ENCODE data around the gene SYTL3. TPM values are rescaled to one million over a fixed set of nuclear protein-coding genes. Genes with fewer than 3 reads are reported as not detected.

Gene SYTL3
- total RNA-seq, 1 donor from 2014 or later: 6.0 TPM

DNA sequence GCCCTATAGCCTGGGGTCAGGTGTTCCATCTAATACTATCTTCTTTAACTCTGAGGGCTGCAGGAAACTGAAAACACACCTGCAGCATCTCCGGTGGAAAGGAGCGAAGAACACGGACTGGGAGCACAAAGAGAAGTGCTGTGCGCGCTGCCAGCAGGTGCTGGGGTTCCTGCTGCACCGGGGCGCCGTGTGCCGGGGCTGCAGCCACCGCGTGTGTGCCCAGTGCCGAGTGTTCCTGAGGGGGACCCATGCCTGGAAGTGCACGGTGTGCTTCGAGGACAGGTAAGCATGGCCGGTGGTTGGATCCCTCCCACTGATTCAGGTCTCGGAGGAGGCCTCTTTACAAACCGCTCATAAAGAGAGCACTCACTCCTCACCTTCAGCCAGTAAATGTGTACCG, 15.5 kb downstream of the SYTL3 start:
- DNase-seq: no peak
- ChIA-PET CTCF (interaction anchor here (1.0 kb wide), 1 partner anchor 26 kb away, joined by 3 read pairs; no protein-coding TSS in a partner anchor), POLR2A (no interaction called here)
- Mint-ChIP-seq H3K4me1 (peaks cover 20% of the 10 kb centered on the region), H3K9me3 (no peaks in the 10 kb centered on the region), H3K36me3 (ENCODE audit: low read depth) (no peaks in the 10 kb centered on the region), H3K27ac (no peak overlapping the region), H3K4me3 (no peak overlapping the region), H3K27me3 (peaks cover 9% of the 10 kb centered on the region)
- ATAC-seq (ENCODE audit: low read depth): no peak
- TF ChIP-seq, protein P1, sequence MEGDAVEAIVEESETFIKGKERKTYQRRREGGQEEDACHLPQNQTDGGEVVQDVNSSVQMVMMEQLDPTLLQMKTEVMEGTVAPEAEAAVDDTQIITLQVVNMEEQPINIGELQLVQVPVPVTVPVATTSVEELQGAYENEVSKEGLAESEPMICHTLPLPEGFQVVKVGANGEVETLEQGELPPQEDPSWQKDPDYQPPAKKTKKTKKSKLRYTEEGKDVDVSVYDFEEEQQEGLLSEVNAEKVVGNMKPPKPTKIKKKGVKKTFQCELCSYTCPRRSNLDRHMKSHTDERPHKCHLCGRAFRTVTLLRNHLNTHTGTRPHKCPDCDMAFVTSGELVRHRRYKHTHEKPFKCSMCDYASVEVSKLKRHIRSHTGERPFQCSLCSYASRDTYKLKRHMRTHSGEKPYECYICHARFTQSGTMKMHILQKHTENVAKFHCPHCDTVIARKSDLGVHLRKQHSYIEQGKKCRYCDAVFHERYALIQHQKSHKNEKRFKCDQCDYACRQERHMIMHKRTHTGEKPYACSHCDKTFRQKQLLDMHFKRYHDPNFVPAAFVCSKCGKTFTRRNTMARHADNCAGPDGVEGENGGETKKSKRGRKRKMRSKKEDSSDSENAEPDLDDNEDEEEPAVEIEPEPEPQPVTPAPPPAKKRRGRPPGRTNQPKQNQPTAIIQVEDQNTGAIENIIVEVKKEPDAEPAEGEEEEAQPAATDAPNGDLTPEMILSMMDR (IDR thresholded peaks at IDR 0.05): no peak
- intact Hi-C loops (cut with micrococcal nuclease): no loop called here

- Mint-ChIP-seq H3K27me3 (peaks cover 9% of the 10 kb centered on the region), H3K9me3 (no peaks in the 10 kb centered on the region), H3K36me3 (ENCODE audit: low read depth) (no peaks in the 10 kb centered on the region), H3K27ac (peak overlapping the region; percentile 70), H3K4me1 (peaks cover 17% of the 10 kb centered on the region), H3K4me3 (peak overlapping the region; percentile 16)
- intact Hi-C loops (cut with micrococcal nuclease): loop anchor here (2.0 kb wide), 2 partner anchors 14 kb away; no protein-coding TSS in a partner anchor
- TF ChIP-seq, protein P1 (IDR thresholded peaks at IDR 0.05): no peak
- ATAC-seq (ENCODE audit: low read depth) (peak; percentile 57), DNase-seq (no peak)
- ChIA-PET POLR2A (interaction anchor here (0.9 to 1.0 kb wide), 3 partner anchors 16 to 24 kb away, joined by 5 to 7 read pairs (median 6); partner anchors contain the start of gene DYNLT1), CTCF (interaction anchor here (0.9 kb wide), 1 partner anchor 25 kb away, joined by 6 read pairs; no protein-coding TSS in a partner anchor)
Observed at GRCh38 chr6:158666628-158667359, 16.9 kb downstream of the SYTL3 start.

DNA sequence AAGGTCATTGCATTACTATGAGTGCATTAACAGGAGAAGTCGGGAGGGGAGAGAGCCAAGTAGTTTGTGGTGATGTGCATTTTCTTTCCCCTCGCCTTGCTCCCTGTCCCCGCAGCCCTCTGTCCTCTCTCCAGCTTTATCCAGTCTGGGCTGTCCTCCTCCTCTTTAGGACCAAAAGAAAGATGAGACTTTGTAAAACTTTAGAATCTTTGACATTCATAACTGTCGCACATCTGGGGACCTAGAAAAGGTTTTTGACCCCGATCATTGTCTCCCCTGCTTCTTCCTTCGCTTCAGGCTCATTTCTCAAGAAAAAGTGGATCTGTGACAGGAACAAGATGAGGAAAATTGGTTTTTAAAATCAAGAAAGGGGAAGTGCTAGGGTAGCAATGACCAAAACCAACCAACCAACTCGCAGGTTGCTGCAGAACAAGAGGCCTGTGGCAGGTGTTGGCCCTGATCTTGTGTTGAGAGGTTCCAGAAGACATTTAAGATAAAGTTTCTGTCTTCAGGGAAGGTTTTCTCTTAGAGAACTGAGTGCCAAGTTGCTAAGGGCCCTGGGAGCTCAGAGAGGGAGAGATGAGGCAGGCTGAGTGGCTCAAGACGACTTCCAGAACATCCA, 17.6 kb downstream of the SYTL3 start:
- POLR2A ChIA-PET: interaction anchor here (0.9 to 1.0 kb wide), 3 partner anchors 17 to 24 kb away, joined by 5 to 7 read pairs (median 6); partner anchors contain the start of gene DYNLT1
- peak overlapping the region; percentile 16 for H3K4me3 Mint-ChIP-seq
- no peaks in the 10 kb centered on the region for H3K36me3 Mint-ChIP-seq (ENCODE audit: low read depth)
- DNase-seq (no peak), ATAC-seq (ENCODE audit: low read depth) (peak; percentile 69)
- H3K9me3 Mint-ChIP-seq: no peaks in the 10 kb centered on the region
- H3K27me3 Mint-ChIP-seq: peaks cover 6% of the 10 kb centered on the region
- CTCF ChIA-PET: interaction anchor here (0.9 kb wide), 1 partner anchor 24 kb away, joined by 6 read pairs; no protein-coding TSS in a partner anchor
- peaks cover 17% of the 10 kb centered on the region for H3K4me1 Mint-ChIP-seq
- intact Hi-C loops (cut with micrococcal nuclease): loop anchor here (2.0 kb wide), 2 partner anchors 13 to 15 kb away; no protein-coding TSS in a partner anchor
- TF ChIP-seq, protein P1 (IDR thresholded peaks at IDR 0.05): no peak
- peak overlapping the region; percentile 70 for H3K27ac Mint-ChIP-seq

DNA sequence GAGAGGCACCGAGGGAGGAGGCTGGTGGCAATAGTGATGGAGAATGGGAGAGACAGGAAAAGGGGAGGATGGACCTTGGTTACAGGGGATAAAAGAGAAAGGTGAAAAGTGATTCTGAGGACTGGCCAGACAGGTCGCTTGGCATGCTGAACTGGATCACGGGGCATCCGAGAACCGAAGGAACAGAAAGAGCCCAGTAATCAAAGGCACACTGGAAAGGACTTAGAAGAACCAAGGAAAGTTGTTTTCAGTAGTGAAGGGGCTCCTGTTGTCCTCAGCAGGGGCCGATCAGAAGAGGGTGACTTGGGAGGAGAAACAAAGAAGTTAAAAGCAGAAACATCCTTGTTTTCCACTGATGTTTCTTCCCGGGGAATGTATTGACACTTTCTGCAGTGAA, 18.9 kb downstream of the SYTL3 start:
- Mint-ChIP-seq H3K36me3 (ENCODE audit: low read depth) (no peaks in the 10 kb centered on the region), H3K4me3 (no peak overlapping the region), H3K9me3 (no peaks in the 10 kb centered on the region), H3K27me3 (no peaks in the 10 kb centered on the region), H3K27ac (no peak overlapping the region), H3K4me1 (peaks cover 14% of the 10 kb centered on the region)
- TF ChIP-seq, protein P1 (IDR thresholded peaks at IDR 0.05): no peak
- ATAC-seq (ENCODE audit: low read depth) (no peak), DNase-seq (no peak)
- CTCF ChIA-PET: no interaction called here
- POLR2A ChIA-PET: no interaction called here
- intact Hi-C loops (cut with micrococcal nuclease): no loop called here

Measured in activated B cell treated with CpG ODN at 0.5 μM for 24 hours (primary cell).